ENCODE measurements around the gene XNDC1N. TPM values are rescaled to one million over a fixed set of nuclear protein-coding genes. Genes with fewer than 3 reads are reported as not detected.

XNDC1N gene
- polyA plus RNA-seq, 2 of the 4 experiments (the other 2 are of a cell fraction), result 4.3 to 7.6 TPM

- peaks cover 16% of the 10 kb centered on the region for H3K4me1 ChIP-seq
- TF ChIP-seq MAFK (IDR thresholded peaks at IDR 0.05; ENCODE audit: partially characterized antibody) (peak; percentile 99), CTCF (IDR thresholded peaks at IDR 0.05) (no peak)
- WGBS (ENCODE audit: missing lambda C conversion rate), result 72% methylated on average over 2 of the region's 2 CpGs
- CTCF ChIA-PET, result interaction anchor here (1.0 kb wide), 2 partner anchors 15 kb away, joined by 3 read pairs; no protein-coding TSS in a partner anchor
- no peaks in the 10 kb centered on the region for H3K9me3 ChIP-seq
- H3K4me2 ChIP-seq, result peak overlapping the region; percentile 19; the same call in 2 of the 3 replicates
- ATAC-seq (no peak), FAIRE-seq (no peak), DNase-seq (ENCODE audit: low read depth in 1 of 2, low spot score in 1 of 2) (no peak)
- no peak overlapping the region for H3K4me3 ChIP-seq
- POLR2A ChIA-PET, result no interaction called here
- H3K27ac ChIP-seq, result no peak overlapping the region
These were observed 43.3 kb upstream of the XNDC1N start for GRCh38 chr11:71971680-71972079.

DNA sequence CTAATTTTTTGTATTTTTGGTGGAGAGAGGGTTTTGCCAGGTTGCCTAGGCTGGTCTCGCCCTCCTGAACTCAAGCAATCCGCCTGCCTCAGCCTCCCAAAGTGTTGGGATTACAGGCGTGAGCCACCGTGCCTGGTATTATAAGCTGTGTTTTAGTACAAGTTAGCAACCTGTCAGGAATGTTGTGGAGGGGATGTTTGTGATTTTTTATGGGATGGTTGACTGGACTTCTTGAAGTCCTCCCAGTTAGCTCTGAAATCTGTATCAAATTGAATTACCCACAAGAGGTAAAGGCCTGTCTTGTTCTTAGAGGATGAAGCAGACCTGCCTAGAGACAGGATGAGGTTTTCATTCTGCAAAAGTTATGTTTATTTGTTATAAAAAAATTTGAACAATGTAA, 36.2 kb upstream of the XNDC1N start:
- Histone ChIP-seq H3K27ac (peak overlapping the region in 1 of 2 experiments; percentile 63; a peak in 3 of 6 replicates), H3K4me2 (no peak overlapping the region)

More for the DNA sequence above, 36.2 kb upstream of the XNDC1N start:
- H3K4me1 ChIP-seq, result peaks cover 31% of the 10 kb centered on the region
- TF ChIP-seq HEYL (CRISPR knock-in tag; IDR thresholded peaks at IDR 0.05), result no peak
- no peak for TF ChIP-seq KDM5A (IDR thresholded peaks at IDR 0.05)
- no peak for TF ChIP-seq ZNF302 (CRISPR knock-in tag; IDR thresholded peaks at IDR 0.05)
- TF ChIP-seq ELK1 (IDR thresholded peaks at IDR 0.05; ENCODE audit: low read depth, low read length), result no peak
- TF ChIP-seq, protein P1, sequence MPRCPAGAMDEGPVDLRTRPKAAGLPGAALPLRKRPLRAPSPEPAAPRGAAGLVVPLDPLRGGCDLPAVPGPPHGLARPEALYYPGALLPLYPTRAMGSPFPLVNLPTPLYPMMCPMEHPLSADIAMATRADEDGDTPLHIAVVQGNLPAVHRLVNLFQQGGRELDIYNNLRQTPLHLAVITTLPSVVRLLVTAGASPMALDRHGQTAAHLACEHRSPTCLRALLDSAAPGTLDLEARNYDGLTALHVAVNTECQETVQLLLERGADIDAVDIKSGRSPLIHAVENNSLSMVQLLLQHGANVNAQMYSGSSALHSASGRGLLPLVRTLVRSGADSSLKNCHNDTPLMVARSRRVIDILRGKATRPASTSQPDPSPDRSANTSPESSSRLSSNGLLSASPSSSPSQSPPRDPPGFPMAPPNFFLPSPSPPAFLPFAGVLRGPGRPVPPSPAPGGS (IDR thresholded peaks at IDR 0.05), result no peak
- no peak for TF ChIP-seq HMGXB4 (CRISPR knock-in tag; IDR thresholded peaks at IDR 0.05; ENCODE audit: borderline replicate concordance)
- TF ChIP-seq POLR2A (IDR thresholded peaks at IDR 0.05; ENCODE audit: low read length), result no peak
- TF ChIP-seq CBX8 (IDR thresholded peaks at IDR 0.05), result no peak
- TF ChIP-seq RAD21 (conservative IDR thresholded peaks at IDR 0.05 in 1 of 2, IDR thresholded peaks at IDR 0.05 in 1 of 2), result no peak
- TF ChIP-seq HOXB13 (CRISPR knock-in tag; IDR thresholded peaks at IDR 0.05; ENCODE audit: low read depth), result no peak
- no peak for TF ChIP-seq FOXS1 (CRISPR knock-in tag; IDR thresholded peaks at IDR 0.05)
- no peak for TF ChIP-seq USF2 (IDR thresholded peaks at IDR 0.05)
- no peak for TF ChIP-seq HOXB5 (CRISPR knock-in tag; IDR thresholded peaks at IDR 0.05)
- TF ChIP-seq CHD2 (IDR thresholded peaks at IDR 0.05; ENCODE audit: low read length, partially characterized antibody), result no peak
- no peak for FAIRE-seq
- DNase-seq (ENCODE audit: low read depth in 1 of 2, low spot score in 1 of 2), result no peak
- WGBS (ENCODE audit: missing lambda C conversion rate), result 80% methylated on average over 4 of the region's 4 CpGs
- no peak for ATAC-seq
- no peak overlapping the region for H3K4me3 ChIP-seq
- CTCF ChIA-PET, result interaction anchor here (0.6 to 7.5 kb wide), 6 partner anchors 9 to 467 kb away, joined by 3 to 51 read pairs (median 4); no protein-coding TSS in a partner anchor
- POLR2A ChIA-PET, result interaction anchor here (0.7 kb wide), 1 partner anchor 18 kb away, joined by 4 read pairs; no protein-coding TSS in a partner anchor
- H3K9me3 ChIP-seq, result peaks cover 3% of the 10 kb centered on the region; the same call in 1 of the 3 replicates

Measured in A549 (cell line).